Measurements from ENCODE around the gene RASGRP3.

RASGRP3 gene

GRCh38 chr2:33443274-33443829 is 33.1 kb upstream of the RASGRP3 start:
- TF ChIP-seq, protein P1, sequence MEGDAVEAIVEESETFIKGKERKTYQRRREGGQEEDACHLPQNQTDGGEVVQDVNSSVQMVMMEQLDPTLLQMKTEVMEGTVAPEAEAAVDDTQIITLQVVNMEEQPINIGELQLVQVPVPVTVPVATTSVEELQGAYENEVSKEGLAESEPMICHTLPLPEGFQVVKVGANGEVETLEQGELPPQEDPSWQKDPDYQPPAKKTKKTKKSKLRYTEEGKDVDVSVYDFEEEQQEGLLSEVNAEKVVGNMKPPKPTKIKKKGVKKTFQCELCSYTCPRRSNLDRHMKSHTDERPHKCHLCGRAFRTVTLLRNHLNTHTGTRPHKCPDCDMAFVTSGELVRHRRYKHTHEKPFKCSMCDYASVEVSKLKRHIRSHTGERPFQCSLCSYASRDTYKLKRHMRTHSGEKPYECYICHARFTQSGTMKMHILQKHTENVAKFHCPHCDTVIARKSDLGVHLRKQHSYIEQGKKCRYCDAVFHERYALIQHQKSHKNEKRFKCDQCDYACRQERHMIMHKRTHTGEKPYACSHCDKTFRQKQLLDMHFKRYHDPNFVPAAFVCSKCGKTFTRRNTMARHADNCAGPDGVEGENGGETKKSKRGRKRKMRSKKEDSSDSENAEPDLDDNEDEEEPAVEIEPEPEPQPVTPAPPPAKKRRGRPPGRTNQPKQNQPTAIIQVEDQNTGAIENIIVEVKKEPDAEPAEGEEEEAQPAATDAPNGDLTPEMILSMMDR (IDR thresholded peaks at IDR 0.05; ENCODE audit: low read depth, low read length, missing control alignments) = no peak
- H3K4me3 ChIP-seq (replicated peaks; ENCODE audit: low read depth, low read length) = no peak overlapping the region
- DNase-seq (ENCODE audit: extremely low read depth, low read depth) = no peak

- no peak for DNase-seq (ENCODE audit: extremely low read depth, low read depth)
- no peak overlapping the region for H3K4me3 ChIP-seq (replicated peaks; ENCODE audit: low read depth, low read length)
- TF ChIP-seq, protein P1 (IDR thresholded peaks at IDR 0.05; ENCODE audit: low read depth, low read length, missing control alignments) = no peak
Measured at GRCh38 chr2:33444967-33445366, 31.5 kb upstream of the RASGRP3 start.

GRCh38 chr2:33448220-33448899 is 28.1 kb upstream of the RASGRP3 start:
- no peak overlapping the region for H3K4me3 ChIP-seq (replicated peaks; ENCODE audit: low read depth, low read length)
- no peak for DNase-seq (ENCODE audit: extremely low read depth, low read depth)
- TF ChIP-seq, protein P1 (IDR thresholded peaks at IDR 0.05; ENCODE audit: low read depth, low read length, missing control alignments) = no peak

DNA sequence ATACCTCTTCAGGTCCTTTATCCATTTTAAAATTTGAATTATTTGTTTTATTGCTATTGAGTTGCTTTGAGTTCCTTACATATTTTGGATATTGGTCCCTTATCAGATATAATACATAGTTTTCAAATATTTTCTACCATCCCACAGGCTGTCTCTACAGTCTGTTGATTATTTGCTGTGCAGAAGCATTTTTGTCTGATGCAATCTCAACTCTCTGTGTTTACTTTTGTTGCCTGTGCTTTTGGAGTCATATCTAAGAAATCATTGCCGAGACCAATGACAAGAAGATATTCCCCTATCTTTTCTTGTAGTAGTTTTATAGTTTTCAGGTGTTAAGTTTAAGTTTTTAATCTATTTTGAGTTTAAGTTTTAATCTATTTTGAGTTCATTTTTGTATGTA is 25.2 kb upstream of the RASGRP3 start:
- H3K4me3 ChIP-seq (replicated peaks; ENCODE audit: low read depth, low read length) = no peak overlapping the region
- no peak for DNase-seq (ENCODE audit: extremely low read depth, low read depth)
- TF ChIP-seq, protein P1 (IDR thresholded peaks at IDR 0.05; ENCODE audit: low read depth, low read length, missing control alignments) = no peak

DNA sequence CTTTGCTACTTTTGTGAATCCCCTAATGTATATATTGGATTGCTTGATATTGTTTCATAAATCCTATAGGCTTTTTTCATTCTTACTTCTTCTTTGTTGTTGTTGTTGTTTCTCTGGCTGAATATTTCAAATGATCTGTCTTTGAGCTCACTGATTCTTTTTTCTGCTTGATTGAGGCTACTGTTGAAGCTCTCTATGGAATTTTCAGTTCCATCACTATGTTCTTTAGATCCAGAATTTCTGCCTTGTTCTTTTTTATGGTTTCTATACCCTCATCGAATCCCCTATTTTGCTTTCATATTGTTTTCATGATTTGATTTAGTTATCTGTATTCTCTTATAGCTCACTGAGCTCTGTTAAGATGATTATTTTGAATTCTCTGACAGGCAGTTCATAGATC is 24.6 kb upstream of the RASGRP3 start:
- no peak overlapping the region for H3K4me3 ChIP-seq (replicated peaks; ENCODE audit: low read depth, low read length)
- TF ChIP-seq, protein P1 (IDR thresholded peaks at IDR 0.05; ENCODE audit: low read depth, low read length, missing control alignments) = no peak
- no peak for DNase-seq (ENCODE audit: extremely low read depth, low read depth)

- DNase-seq (ENCODE audit: extremely low read depth, low read depth) = no peak
- TF ChIP-seq, protein P1 (IDR thresholded peaks at IDR 0.05; ENCODE audit: low read depth, low read length, missing control alignments) = no peak
- H3K4me3 ChIP-seq (replicated peaks; ENCODE audit: low read depth, low read length) = no peak overlapping the region
Measured at GRCh38 chr2:33452545-33452944, 23.9 kb upstream of the RASGRP3 start.
